GM12892 (cell line): Measurements from ENCODE around the gene HADHB.

Experiments
- POLR2A ChIP-seq: IDR thresholded peaks from 2 replicates; pipeline ENCODE4 v1.6.1; 2011; ENCODE audit warnings: low read depth, low read length, control low read depth
- POLR2AphosphoS5 ChIP-seq: IDR thresholded peaks from 2 replicates; pipeline ENCODE4 v1.6.1; 2011; ENCODE audit warnings: low read depth, low read length, control low read depth
- TAF1 ChIP-seq: IDR thresholded peaks from 2 replicates; pipeline ENCODE4 v1.6.1; 2011; ENCODE audit warnings: low read depth, mild to moderate bottlenecking, control low read depth, low read length, borderline replicate concordance

GRCh38 chr2:26246818-26247217 lies 2.1 kb downstream of the HADHB start:
- TF ChIP-seq POLR2A: no peak
- TF ChIP-seq POLR2AphosphoS5: no peak
- TF ChIP-seq TAF1: no peak
